ENCODE results near the gene GGTLC2. TPM values are rescaled to one million over a fixed set of nuclear protein-coding genes. Genes with fewer than 3 reads are reported as not detected.
A peak's percentile ranks its signal among the peaks of the same experiment; 100 is the strongest.
"Not testable (repeated sequence)": the region's sequence is repeated elsewhere in the genome, so short reads cannot be mapped to it uniquely, and the experiment has no call there.

Gene GGTLC2
- total RNA-seq, 1 donor from 2014 or later = not detected

DNA sequence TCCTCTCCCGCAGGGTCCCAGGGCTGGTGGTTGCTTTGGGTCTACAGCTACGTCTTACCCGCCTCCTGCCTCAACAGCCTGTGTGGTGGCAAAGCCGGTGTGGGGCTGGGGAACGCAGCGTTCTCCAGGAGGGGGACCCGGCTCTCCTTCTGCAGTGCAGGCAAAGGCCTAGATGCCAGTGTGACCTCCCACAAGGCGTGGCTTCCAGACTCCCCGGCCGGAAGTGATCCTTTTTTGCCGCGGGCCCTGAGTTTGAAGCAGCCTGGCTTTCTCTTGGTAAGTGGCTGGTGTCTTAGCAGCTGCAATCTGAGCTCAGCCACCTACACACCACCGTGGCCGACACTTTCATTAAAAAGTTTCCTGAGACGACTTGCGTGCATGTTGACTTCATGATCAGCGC is 6.1 kb upstream of the GGTLC2 start:
- not testable (repeated sequence) for ATAC-seq

DNA sequence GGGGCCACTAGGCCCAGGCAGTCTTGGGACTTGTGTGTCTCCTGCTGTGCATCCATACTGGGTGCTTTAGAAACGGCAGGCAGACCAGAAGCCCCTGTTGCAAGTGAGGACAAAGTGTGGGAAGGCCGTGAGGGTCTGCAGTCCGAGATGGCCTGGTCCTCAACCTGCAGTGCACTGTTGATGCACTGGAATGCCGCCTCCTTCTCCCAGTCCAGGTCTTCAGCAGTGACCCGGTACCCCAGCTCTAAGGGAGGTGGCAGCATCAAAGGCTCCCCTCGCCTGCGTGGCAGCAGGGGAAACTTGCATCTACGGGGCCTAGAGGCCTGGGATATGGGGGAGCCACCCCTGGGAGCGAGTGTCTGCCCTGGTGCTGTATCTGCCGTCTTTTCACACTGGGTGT is 2.2 kb upstream of the GGTLC2 start:
- not testable (repeated sequence) for ATAC-seq

DNA sequence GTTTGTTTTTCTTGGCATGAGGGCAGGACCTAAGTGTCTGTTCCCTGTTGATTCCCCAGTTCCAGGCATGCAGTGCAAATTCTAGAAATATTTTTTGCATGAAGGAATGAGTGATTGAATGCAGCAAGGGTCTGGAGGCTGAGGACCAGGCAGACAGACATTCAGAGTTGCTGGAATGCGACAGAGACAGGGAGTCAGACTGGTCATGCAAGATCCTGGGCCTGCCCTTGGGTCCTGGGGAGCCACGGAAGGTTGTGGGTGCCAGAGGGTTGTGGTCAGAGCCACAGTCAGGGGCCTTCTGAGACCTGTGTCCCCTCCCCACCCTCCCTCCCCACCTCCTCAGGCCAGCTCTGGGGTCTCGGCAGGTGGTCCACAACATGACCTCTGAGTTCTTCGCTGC is 1.6 kb downstream of the GGTLC2 start:
- ATAC-seq = not testable (repeated sequence)

DNA sequence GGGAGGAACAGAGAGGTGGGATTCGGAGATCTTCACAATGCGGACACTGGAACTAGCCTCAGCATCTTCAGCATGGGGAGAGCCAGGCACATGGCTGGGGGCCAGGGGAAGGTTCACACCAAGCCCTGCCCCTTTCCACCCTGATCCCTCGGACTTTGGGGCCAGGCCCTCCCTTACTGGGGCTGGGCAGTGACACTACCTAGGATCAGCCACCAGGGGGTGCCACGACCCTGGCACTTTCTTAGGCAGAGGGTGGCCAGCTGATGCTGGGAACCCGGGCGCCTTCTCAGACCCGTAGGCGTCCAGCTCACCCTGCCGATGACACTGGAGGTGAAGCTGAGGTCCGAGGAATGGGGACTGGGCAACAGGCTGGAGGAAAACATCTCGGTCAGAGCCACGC is 3.5 kb downstream of the GGTLC2 start:
- not testable (repeated sequence) for ATAC-seq

DNA sequence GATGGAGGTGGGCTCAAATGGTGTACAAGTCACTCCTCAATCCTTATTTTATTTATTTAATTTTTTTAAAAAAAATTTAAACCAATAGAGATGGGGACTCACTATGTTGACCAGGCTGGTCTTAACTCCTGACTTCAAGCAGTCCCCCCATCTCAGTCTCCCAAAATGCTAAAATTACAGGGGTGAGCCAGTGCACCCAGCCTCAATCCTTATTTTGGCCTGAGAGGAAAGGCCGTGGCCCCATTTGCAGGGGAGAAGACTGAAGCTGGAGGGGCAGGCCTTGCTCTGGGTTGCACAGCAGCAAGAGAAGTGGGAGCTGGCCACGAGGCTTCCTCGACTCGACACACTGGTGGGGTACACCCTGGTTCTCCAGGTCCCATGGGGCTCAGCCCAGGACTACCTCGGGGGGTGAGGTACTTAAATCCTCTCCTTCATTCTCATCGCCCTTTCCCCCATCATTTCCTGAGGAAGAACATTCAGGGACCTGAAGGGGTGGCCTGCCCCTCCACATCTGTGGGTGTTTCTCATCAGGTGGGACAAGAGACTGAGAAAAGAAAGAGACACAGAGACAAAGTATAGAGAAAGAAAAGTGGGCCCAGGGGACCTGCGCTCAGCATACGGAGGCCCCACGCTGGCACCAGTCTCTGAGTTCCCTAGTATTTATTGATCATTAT is 4.6 kb downstream of the GGTLC2 start:
- not testable (repeated sequence) for ATAC-seq

DNA sequence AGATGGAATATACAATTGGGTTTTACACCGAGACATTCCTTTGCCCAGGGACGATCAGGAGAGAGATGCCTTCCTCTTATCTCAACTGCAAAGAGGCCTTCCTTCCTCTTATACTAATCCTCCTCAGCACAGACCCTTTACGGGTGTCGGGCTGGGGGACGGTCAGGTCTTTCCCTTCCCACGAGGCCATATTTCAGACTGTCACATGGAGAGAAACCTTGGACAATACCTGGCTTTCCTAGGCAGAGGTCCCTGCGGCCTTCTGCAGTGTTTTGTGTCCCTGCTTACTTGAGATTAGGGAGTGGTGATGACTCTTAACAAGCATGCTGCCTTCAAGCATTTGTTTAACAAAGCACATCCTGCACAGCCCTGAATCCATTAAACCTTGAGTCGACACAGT is 5.3 kb downstream of the GGTLC2 start:
- ATAC-seq = not testable (repeated sequence)

DNA sequence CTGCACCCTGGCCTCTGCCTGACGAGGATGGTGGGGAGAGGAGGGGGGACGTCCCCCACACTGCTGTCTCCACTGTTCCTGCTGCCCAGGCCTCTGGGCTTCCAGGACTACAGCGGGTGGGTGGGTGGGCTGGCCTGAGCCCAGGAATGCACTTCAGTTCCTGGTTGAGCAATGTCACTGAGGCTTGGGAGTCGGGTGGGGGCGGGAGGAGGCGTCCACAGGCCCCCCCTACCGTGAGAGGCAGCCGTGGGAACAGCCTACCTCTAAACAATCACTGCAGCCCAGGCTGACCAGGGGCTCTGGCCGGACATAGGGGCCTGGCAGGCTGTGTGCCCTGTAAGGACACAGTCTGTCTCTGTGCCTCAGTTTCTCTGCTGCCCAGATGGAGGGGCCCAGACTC is 6.0 kb downstream of the GGTLC2 start:
- ATAC-seq = not testable (repeated sequence)

DNA sequence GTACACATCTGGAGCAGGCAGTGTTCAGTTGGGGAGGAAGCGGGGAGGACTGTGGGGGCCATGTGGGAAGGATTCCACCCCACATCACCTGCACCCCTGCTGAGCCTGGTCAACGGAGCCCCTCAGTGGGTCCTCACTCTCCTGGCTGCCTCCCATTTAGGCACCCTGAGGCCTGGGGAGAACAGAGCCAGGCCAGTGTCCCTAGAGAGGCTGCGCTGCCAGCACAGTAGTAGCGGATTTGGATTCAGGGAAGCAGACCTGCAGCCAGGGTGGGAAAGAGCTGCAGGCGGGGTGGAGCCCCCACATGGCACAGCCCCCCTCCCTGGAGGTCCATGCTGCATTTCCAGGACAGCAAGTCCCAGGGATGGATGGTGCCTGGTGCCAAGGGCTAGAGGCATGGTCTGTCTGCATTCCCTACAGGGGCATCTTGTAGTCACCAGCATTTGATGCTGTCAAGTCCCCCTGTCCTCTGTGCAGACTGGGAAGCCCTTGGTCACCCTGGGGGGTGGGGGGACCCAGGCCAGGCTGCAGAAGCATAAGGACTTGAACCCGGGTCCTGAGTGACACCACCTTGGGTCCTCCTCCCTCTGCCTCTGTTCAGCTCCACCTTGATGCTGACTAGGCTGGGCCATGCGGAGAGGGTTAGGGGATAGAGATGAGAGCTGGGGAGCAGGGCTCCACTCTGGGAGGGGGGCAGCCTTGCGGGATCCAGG is 6.5 kb downstream of the GGTLC2 start:
- ATAC-seq = not testable (repeated sequence)

DNA sequence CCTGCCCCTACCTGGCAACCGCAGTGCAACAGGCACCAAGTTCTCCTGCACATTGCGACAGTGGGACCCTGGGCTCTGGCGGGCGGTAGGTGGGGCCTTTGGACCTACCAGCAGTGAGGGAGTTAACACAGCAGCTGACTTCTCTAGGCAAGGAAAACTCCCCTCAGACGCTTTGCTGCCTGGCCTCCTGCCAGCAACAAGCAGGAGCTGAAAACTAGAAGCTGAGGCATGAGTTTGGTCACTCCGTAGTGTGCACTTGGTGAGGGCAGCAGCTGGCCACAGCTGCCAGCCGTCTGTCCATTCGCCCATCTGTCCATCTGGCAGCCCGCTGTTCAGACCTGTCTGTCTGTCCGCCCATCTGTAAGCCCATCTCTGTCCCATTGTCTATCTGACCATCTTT is 7.2 kb downstream of the GGTLC2 start:
- ATAC-seq = not testable (repeated sequence)

DNA sequence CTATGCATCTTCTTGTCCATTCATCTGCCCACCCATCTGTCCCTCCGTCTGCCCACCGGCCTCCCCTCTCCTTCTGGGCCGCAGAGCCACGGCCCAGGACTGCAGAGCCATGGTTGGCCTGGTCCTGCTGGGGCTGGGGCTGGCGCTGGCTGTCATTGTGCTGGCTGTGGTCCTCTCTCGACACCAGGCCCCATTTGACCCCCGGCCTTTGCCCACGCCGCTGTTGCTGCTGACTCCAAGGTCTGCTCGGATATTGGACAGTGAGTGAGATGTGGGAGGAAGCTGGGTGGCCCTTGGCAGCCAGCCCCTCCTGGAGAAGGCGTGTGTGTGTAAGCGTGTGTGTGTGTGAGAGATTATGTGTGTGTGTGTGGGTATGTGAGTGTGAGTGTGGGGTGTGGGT is 7.7 kb downstream of the GGTLC2 start:
- ATAC-seq = not testable (repeated sequence)

DNA sequence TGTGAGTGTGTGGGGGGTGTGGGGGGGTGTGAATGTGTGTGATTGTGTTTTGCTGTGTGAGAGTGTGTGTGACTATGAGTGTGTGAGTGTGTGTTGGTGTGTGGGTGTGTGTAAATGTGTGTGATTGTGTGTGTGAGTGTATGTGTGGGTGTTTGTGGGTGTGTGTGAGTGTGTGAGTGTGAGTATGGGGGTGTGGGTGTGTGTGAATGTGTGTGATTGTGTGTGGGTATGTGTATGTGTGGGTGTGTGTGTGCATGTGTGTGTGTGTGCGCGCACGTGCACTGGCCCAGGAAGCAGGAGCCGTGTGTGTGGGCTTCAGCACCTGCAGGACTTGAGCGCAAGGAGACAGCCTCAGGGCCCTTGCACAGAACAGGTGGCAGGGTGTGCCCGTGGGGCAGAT is 8.2 kb downstream of the GGTLC2 start:
- ATAC-seq = not testable (repeated sequence)

DNA sequence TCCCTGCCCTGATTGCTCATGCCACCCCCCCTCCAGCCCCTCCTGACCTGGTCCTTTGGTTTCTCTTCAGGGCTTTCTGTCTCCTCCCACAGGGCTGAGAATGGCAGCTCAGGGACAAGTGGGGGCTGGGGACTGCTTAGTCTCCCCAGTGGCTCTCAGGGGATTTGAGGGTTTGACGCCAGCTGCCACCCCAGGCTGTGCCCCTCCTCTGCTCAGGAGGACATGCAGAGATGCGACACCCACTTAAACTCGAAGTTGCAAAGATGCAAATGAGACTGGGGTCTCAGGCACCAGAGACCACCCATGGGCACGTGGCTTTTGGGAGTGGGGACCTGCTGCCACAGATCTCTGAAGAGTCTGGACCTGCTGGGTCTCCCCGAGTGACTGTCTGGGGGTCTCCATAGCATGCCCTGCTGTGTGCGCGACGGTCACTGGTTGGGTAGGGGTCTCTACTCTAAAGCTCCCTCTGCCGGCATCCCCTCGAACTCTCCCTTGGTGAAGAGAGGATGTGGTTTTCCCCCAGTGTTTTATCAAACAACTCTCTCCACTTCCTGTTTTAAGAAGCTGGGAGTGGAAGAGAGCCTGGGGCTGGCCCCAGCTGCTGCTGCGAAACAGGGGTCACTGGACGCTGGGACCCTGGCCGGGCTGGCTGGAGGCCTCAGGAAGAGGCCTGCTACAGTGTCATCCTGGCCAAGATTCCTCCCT is 9.4 kb downstream of the GGTLC2 start:
- not testable (repeated sequence) for ATAC-seq

DNA sequence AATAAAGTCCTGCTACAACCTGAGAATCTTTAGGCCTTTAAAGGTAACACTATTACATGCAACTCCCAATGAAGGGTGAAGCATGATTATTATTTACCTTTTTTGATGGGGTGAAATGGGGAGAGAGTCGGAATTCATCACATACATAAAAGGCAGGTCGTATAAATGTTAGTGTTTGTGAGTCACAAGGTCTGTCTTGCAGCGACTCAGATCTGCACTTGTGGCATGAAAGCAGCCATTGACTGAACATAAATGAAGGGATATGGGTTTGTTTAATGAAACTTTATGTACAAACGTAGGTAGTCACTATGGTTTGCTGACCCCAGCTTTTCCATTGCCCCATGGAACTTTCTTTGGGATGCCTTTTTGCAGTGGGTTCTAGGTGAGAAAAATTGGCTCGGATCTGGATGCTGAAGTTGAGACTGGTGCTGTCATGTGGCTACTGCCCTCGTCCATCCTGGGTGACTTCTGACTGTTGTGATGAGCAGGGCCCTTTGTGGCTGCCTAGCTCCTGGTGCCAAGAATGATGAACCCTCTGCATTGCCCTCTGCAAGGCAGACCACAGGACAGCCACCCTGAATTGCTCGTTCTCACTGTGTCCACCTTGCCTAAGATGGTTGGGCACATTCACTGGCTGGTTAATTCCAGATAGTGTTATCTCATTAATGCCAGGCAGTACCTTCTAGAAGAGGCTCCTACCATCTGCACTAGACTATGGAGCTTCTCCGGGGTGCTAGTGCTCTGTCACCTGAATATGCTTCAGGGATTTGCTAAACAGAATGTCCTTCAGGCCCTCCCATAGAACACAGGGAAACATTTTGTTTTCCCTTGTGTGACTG is 11.3 kb downstream of the GGTLC2 start:
- ATAC-seq = no peak

DNA sequence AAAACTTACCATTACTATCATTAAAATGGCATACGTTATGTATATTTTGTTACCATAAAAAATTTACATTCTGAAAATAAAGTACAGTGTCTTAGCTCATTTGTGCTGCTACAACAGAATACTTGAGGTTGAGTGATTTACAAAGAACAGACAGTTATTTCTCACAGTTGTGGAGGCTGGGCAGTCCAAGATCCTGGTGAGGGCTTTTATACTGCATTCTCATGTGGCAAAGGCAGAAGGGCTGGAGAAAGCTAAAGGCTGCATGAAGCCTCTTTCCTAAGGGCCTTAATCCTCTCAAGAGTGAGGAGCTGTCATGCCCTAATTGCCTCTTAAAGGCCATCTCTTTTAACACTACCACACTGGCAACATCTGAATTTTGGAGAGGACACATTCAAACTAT is 13.3 kb downstream of the GGTLC2 start:
- no peak for ATAC-seq

DNA sequence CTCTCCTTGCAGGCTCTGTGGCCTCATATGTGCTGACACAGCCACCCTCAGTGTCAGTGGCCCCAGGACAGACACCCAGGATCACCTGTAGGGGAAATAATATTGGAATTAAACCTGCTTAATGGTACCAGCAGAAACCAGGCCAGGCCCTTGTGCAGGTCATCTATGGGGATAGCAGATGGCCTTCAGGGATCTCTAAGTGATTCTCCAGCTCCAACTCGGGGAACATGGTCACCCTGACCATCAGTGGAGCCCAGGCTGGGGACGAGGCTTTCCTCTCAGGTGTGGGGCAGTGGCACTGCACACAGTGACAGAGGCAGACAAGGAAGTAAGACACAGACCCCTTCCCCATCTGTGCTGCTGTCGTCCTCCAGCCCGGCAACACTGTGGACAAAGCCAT is 16.9 kb downstream of the GGTLC2 start:
- no peak for ATAC-seq

DNA sequence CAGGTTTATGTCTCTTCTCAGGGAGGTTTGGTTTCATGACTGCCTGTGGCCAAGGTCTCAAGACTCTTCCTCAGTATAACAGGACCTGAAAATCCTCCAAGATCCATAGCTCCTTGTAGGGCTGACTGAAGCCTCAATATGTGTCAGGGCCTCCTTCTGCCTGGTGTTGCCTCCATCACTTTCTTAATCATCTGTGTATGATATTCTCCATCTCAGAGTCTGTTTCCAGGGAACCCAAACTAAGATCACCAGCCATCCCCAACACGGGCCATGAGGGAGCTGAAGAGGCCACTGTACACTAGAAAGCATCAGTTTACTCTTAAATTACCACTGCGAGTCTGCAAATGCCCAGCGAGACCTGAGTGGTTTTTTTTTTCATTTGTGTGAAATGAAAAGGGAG is 17.7 kb downstream of the GGTLC2 start:
- no peak for ATAC-seq

DNA sequence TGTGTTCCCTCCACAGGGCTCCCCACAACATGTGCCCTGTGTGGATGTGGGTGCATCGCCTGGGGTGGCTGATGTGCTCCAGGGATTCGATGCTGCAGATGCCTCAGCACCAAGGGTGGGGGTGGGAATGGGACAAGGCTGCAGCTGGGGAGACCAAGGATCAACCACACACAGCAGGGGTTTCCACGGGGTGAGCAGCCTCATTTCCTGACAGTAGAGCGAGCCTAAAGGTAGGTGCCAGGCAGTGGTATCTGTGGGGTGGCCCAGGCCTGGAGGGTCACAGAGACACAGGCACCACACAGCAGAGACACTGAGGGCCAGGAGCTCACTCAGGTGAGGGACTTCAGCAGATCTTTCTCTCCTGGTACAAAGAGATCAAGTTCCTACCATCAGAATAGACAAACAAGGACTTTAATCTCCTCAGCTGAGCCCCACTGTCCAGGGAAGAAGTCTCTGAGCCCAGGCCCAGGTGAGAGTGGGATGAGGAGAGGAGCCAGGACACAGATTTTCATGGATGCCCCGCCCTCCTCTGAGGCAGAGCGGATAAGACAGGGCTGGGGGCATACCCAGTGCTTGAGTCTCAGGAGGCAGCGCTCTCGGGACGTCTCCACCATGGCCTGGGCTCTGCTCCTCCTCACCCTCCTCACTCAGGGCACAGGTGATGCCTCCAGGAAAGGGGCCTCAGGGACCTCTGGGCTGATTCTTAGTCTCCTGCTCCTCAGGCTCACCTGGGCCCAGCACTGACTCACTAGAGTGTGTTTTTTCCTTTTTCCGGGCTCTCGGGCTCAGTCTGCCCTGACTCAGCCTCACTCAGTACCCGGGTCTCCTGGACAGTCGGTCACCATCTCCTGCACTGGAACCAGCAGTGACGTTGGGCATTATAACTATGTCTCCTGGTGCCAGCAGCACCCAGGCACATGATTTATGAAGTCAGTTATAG is 19.7 kb downstream of the GGTLC2 start:
- no peak for ATAC-seq

DNA sequence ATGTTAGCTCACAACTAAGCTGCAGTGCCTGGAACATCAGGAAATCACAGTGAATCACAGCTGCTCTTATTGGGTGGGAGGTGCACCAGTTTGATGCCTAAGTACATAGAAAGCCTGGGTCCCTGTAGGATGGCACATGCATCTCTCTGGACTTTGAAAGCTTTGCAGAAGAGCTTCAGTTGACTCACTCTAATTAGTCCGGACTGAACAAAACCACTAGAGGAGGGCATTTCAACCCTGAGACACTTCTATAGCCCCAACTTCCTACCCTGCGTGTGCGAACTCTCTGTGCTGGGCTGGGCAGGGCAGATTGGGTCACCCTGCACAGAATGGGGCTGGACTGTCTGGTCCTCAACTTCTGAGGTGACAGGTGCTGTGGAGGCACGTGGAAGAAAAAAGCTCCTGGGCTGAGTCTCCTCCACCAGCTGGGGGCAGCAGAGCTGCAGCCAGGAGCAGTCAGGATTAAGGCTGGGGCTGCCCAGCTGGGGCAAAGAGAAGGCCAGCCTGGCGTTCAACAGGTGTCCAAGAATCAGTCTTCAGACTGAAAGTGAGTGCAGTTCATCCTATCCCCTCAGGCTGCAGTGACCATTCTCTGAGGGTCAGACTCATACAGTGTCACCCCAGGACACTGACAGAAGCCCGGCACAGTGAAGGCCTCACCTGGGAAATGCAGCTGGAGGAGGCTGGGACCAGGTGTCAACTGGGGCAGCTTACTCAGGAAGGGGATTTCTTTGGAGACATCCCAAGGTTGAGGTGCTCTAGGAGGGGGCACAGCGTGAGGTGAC is 22.1 kb downstream of the GGTLC2 start:
- peak; percentile 65 for ATAC-seq

DNA sequence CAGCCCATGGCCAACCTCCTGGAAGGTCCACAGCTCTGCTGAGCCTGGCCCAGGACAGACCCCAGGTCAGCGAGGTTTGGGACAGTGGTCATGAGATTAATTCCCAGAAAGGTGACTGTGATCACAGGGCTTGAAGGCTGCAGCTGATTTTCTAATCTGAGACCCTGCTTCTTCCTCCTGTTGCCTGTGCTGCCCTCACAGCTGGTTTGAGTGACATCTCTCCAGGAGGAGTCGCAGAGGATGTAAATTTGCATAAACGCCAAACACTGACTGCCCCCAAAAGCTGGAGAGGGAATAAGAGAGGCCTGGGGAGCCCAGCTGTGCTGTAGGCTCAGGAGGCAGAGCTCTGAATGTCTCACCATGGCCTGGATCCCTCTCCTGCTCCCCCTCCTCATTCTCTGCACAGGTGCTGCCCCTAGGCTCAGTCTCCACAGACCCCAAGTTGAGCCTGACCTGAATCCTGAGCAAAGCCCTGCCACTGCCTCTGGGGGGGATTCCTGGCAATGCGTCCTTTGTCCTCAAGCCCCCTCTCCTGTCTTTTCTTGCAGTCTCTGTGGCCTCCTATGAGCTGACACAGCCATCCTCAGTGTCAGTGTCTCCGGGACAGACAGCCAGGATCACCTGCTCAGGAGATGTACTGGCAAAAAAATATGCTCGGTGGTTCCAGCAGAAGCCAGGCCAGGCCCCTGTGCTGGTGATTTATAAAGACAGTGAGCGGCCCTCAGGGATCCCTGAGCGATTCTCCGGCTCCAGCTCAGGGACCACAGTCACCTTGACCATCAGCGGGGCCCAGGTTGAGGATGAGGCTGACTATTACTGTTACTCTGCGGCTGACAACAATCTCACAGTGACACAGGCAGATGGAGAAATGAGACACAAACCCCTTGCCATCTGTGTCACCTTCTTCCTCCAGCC is 23.8 kb downstream of the GGTLC2 start:
- no peak for ATAC-seq

DNA sequence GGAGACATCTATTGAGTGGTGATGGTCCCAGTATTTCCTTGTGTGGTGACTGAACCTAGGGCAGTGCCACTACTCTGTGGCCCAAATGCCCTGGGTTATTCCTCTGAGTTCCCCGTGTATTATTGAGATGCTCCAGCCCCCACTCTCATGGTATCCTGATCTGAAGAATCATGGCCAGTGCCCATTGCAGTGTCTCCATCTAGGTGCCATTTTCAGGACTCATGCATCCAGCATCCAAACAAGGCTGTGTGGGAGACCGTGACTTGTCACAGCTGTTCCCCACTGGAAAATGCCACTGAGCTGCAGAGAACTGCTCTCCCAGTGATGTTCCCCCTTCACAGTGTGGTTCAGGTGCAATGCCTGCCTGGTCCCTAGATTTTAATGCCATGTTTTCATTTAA is 24.7 kb downstream of the GGTLC2 start:
- no peak for ATAC-seq
